K562 (cell line): Measurements from ENCODE around the gene RNF11. TPM values are rescaled to one million over a fixed set of nuclear protein-coding genes. Genes with fewer than 3 reads are reported as not detected.

Experiments used
- BHLHE40 ChIP-seq: IDR thresholded peaks from 2 replicates; pipeline ENCODE4 v1.6.1; 2011; ENCODE audit warnings: low read length, improper control_type of control experiment
- EZH2 ChIP-seq: IDR thresholded peaks from 2 replicates; pipeline ENCODE4 v1.6.1; 2012; ENCODE audit warnings: low read depth, mild to moderate bottlenecking, inconsistent platforms, low read length, borderline replicate concordance
- HDAC1 ChIP-seq, 2 experiments: fragments of 450-650 bp; IDR thresholded peaks; 2 replicates each; pipeline ENCODE4 v1.6.1; 2016 to 2017; ENCODE audit warnings: inconsistent platforms in 1 of 2, mild to moderate bottlenecking in 1 of 2, moderate library complexity in 1 of 2
- MBD2 ChIP-seq: sonication (generic); IDR thresholded peaks from 2 replicates; pipeline ENCODE4 v1.6.1; 2016; ENCODE audit warnings: low read depth, borderline replicate concordance
- NFIX ChIP-seq: fragments of 250-450 bp; sonication (Bioruptor Pico); IDR thresholded peaks from 2 replicates; pipeline ENCODE4 v1.4.0; 2020; ENCODE audit warnings: low read depth, mild to moderate bottlenecking, moderate library complexity
- PCBP2 ChIP-seq: fragments of 200-400 bp; formaldehyde crosslinking; IDR thresholded peaks from 2 replicates; pipeline ENCODE4 v1.6.1; 2018; ENCODE audit warnings: low read length, low read depth, mild to moderate bottlenecking, moderate library complexity; ENCODE audit not compliant: poor library complexity, severe bottlenecking
- PHB ChIP-seq: fragments of 250-450 bp; sonication (Bioruptor Pico); IDR thresholded peaks from 2 replicates; pipeline ENCODE4 v1.5.0; 2021
- POLR3A ChIP-seq: IDR thresholded peaks from 2 replicates; pipeline ENCODE4 v1.6.1; 2011; ENCODE audit warnings: borderline replicate concordance, mild to moderate bottlenecking, moderate library complexity; ENCODE audit not compliant: insufficient read length, insufficient read depth; ENCODE audit errors: extremely low read depth
- RAD21 ChIP-seq, 2 experiments: fragments of 250-450 bp in 1 of 2; fragments of 450-650 bp in 1 of 2; sonication (Bioruptor Pico) in 1 of 2; formaldehyde crosslinking in 1 of 2; IDR thresholded peaks in 1 of 2; conservative IDR thresholded peaks in 1 of 2; 2 replicates each; pipeline versions ENCODE4 v1.4.0 to v1.8.0; 2020 to 2022; ENCODE audit warnings: mild to moderate bottlenecking in 2 of 2, moderate library complexity in 1 of 2
- SRF ChIP-seq, 2 experiments: fragments of 250-450, 450-650 bp in 1 of 2; sonication (Bioruptor Pico) in 1 of 2; sonication (generic) in 1 of 2; formaldehyde crosslinking; IDR thresholded peaks; 2 replicates each; pipeline versions ENCODE4 v1.5.0 to v1.5.1; 2020 to 2022; ENCODE audit warnings: mild to moderate bottlenecking in 1 of 2, missing genetic modification reagents in 1 of 2
- STAT5A ChIP-seq: IDR thresholded peaks from 2 replicates; pipeline ENCODE4 v1.6.1; 2012; ENCODE audit warnings: low read length, inconsistent platforms, borderline replicate concordance
- TEAD4 ChIP-seq, 2 experiments: sonication (generic) in 1 of 2; formaldehyde crosslinking in 1 of 2; IDR thresholded peaks; 2 replicates each; pipeline versions ENCODE4 v1.6.1 to v1.8.0; 2012 to 2022; ENCODE audit warnings: borderline replicate concordance in 1 of 2, inconsistent platforms in 1 of 2, low read length in 1 of 2, mild to moderate bottlenecking in 1 of 2, missing genetic modification reagents in 1 of 2
- THRAP3 ChIP-seq: fragments of 450-650 bp; IDR thresholded peaks from 2 replicates; pipeline ENCODE4 v1.6.1; 2016; ENCODE audit warnings: mild to moderate bottlenecking, inconsistent platforms, borderline replicate concordance
- ZKSCAN1 ChIP-seq: fragments of 150-350 bp; IDR thresholded peaks from 2 replicates; pipeline ENCODE4 v1.6.1; 2016; ENCODE audit warnings: low read depth, low read length
- polyA plus RNA-seq, 8 experiments: library from polyadenylated mRNA; depleted of rRNA in 4 of 8; stranded (reverse) in 5 of 8; unstranded in 3 of 8; fragments of >200 nt; fragmentation: Nextera tagmentation in 2 of 8; fragmentation: Illumina TruSeq in 1 of 8; extraction: Ambion mirVana in 2 of 8; extraction: Trizol in 1 of 8; gene quantifications; 2 replicates each; pipeline versions ENCODE4 v1.2.1 to v1.2.3, GENCODE V29; 2011 to 2014; ENCODE audit warnings: inconsistent platforms in 1 of 8, missing spikeins in 1 of 8
- total RNA-seq, 7 experiments: library from RNA; depleted of rRNA in 6 of 7; stranded (reverse); fragments of >200 nt in 6 of 7; fragmentation: Illumina TruSeq in 2 of 7; extraction: Trizol in 2 of 7; gene quantifications; 2 replicates each; pipeline versions ENCODE4 v1.2.1 to v1.2.3, GENCODE V29; 2011 to 2021; ENCODE audit warnings: low replicate concordance in 1 of 7
- TF ChIP-seq, protein P1 (sequence below), 2 experiments: fragments of 450-650 bp; conservative IDR thresholded peaks; 2 replicates each; pipeline ENCODE4 v1.6.1; 2017; ENCODE audit warnings: mild to moderate bottlenecking in 2 of 2, moderate library complexity in 2 of 2
- TF ChIP-seq, protein P2 (sequence below), 2 experiments: fragments of 200-800 bp in 1 of 2; sonication (Bioruptor generic) in 1 of 2; sonication (generic) in 1 of 2; formaldehyde crosslinking in 1 of 2; IDR thresholded peaks in 1 of 2; conservative IDR thresholded peaks in 1 of 2; 2 replicates each; pipeline versions ENCODE4 v1.5.0 to v1.6.1; 2016 to 2020; ENCODE audit warnings: missing compliant biosample characterization in 1 of 2, missing genetic modification characterization in 1 of 2, missing genetic modification reagents in 1 of 2
- TF ChIP-seq, protein P3 (sequence below): sonication (generic); formaldehyde crosslinking; IDR thresholded peaks from 2 replicates; pipeline ENCODE4 v1.4.0; 2020; ENCODE audit warnings: mild to moderate bottlenecking, missing genetic modification reagents
- TF ChIP-seq, protein P4 (sequence below): fragments of 450-650 bp; IDR thresholded peaks from one replicate; pipeline ENCODE4 v1.6.1; 2018; ENCODE audit warnings: mild to moderate bottlenecking, moderate library complexity; ENCODE audit not compliant: partially characterized antibody

The RNF11 gene
- total and polyA plus RNA-seq, 9 of the 15 experiments (the other 6 are each of a cell fraction or from before 2014, with no cell fraction given), result 5.7 to 34.3 (median 23.1) TPM

DNA sequence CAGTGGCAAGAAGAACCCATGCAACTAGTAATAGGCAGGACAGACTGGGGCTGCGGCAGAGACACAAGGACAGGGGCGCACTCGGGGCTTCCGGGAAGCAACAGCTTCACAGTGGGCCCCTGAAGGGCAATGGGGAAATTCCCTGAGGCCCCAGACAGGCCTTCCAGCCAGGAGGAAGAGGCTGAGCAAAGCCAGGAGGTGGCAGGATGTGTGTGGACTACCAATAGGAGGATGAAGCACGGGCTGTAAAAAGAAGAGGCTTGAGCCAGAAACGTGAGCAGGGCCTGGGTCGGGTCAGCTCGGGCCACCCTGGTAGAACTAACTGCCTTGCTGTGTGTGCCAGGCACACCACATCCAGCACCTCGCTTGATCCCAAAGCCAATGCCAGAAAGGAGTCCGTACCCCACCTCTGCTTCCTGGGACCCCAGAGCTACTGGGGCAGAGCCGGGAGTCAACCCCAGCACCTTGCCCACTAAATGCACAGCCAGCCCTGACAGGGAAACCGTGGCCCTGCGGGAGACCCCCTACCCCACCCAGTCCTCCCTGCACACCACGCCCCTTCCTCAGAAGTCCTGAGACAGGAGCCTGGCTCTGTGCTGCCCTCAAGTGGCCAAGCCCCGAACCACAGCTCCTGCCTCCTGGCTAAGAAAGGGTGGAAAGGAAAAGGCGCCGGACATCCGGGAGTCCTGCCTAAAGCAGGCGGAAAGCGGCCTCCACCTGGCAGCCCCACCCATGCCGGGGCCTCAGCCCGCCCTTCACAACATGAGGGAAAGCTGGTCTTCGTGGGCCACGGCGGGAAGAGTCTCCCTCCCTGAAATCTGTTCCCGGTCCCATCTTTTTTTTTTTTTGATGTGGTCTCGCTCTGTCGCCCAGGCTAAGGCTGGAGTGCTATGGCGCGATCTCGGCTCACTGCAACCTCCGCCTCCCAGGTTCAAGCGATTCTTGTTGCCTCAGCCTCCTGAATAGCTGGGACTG is 60.6 kb downstream of the RNF11 start (continued):
- TF ChIP-seq HDAC1 (IDR thresholded peaks at IDR 0.05) (no peak), EZH2 (no peak), PCBP2 (no peak), MBD2 (peak; percentile 34; the same call in 1 of the 2 replicates), STAT5A (no peak), SRF (CRISPR knock-in tag; IDR thresholded peaks at IDR 0.05) (peak in 1 of 2 experiments; percentile 81; a peak in 1 of 4 replicates), THRAP3 (no peak), RAD21 (CRISPR knock-in tag; conservative IDR thresholded peaks at IDR 0.05 in 1 of 2, IDR thresholded peaks at IDR 0.05 in 1 of 2) (peak; percentile 90 to 94), NFIX (CRISPR knock-in tag) (no peak), TEAD4 (IDR thresholded peaks at IDR 0.05; ENCODE audit: low read length) (no peak), TEAD4 (CRISPR knock-in tag; IDR thresholded peaks at IDR 0.05; ENCODE audit: borderline replicate concordance) (no peak), POLR3A (no peak), PHB (CRISPR knock-in tag) (no peak), ZKSCAN1 (peak; percentile 61), BHLHE40 (peak; percentile 45; the same call in 1 of the 2 replicates)
- TF ChIP-seq, protein P1, sequence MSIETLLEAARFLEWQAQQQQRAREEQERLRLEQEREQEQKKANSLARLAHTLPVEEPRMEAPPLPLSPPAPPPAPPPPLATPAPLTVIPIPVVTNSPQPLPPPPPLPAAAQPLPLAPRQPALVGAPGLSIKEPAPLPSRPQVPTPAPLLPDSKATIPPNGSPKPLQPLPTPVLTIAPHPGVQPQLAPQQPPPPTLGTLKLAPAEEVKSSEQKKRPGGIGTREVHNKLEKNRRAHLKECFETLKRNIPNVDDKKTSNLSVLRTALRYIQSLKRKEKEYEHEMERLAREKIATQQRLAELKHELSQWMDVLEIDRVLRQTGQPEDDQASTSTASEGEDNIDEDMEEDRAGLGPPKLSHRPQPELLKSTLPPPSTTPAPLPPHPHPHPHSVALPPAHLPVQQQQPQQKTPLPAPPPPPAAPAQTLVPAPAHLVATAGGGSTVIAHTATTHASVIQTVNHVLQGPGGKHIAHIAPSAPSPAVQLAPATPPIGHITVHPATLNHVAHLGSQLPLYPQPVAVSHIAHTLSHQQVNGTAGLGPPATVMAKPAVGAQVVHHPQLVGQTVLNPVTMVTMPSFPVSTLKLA (conservative IDR thresholded peaks at IDR 0.05), result 0 out of 4 replicates have a peak, but pooled peaks of 1 of the 2 experiments have one; percentile 22
- TF ChIP-seq, protein P2, sequence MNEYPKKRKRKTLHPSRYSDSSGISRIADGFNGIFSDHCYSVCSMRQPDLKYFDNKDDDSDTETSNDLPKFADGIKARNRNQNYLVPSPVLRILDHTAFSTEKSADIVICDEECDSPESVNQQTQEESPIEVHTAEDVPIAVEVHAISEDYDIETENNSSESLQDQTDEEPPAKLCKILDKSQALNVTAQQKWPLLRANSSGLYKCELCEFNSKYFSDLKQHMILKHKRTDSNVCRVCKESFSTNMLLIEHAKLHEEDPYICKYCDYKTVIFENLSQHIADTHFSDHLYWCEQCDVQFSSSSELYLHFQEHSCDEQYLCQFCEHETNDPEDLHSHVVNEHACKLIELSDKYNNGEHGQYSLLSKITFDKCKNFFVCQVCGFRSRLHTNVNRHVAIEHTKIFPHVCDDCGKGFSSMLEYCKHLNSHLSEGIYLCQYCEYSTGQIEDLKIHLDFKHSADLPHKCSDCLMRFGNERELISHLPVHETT (CRISPR knock-in tag; conservative IDR thresholded peaks at IDR 0.05 in 1 of 2, IDR thresholded peaks at IDR 0.05 in 1 of 2), result 0 out of 4 replicates have a peak, but pooled peaks of 1 of the 2 experiments have one; percentile 41
- TF ChIP-seq, protein P3, sequence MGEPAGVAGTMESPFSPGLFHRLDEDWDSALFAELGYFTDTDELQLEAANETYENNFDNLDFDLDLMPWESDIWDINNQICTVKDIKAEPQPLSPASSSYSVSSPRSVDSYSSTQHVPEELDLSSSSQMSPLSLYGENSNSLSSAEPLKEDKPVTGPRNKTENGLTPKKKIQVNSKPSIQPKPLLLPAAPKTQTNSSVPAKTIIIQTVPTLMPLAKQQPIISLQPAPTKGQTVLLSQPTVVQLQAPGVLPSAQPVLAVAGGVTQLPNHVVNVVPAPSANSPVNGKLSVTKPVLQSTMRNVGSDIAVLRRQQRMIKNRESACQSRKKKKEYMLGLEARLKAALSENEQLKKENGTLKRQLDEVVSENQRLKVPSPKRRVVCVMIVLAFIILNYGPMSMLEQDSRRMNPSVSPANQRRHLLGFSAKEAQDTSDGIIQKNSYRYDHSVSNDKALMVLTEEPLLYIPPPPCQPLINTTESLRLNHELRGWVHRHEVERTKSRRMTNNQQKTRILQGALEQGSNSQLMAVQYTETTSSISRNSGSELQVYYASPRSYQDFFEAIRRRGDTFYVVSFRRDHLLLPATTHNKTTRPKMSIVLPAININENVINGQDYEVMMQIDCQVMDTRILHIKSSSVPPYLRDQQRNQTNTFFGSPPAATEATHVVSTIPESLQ (CRISPR knock-in tag), result no peak
- TF ChIP-seq, protein P4, sequence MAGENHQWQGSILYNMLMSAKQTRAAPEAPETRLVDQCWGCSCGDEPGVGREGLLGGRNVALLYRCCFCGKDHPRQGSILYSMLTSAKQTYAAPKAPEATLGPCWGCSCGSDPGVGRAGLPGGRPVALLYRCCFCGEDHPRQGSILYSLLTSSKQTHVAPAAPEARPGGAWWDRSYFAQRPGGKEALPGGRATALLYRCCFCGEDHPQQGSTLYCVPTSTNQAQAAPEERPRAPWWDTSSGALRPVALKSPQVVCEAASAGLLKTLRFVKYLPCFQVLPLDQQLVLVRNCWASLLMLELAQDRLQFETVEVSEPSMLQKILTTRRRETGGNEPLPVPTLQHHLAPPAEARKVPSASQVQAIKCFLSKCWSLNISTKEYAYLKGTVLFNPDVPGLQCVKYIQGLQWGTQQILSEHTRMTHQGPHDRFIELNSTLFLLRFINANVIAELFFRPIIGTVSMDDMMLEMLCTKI, result no peak
